Smooth muscle cell (in vitro differentiated cells): Measurements from ENCODE around the gene MAJIN. TPM values are rescaled to one million over a fixed set of nuclear protein-coding genes. Genes with fewer than 3 reads are reported as not detected.
"Not testable (repeated sequence)": the region's sequence is repeated elsewhere in the genome, so short reads cannot be mapped to it uniquely, and the experiment has no call there.

Source experiments
- DNase-seq: peaks from one replicate; lab custom pipeline; 2025; ENCODE audit not compliant: unreplicated experiment; lab: John Stamatoyannopoulos, UW
- H2AFZ ChIP-seq: fragments of 200-600 bp; sonication (generic); 2 replicates; pipeline ENCODE4 v1.6.0; 2016; ENCODE audit warnings: antibody characterized with exemption, low read depth, mild to moderate bottlenecking
- H3F3A ChIP-seq: fragments of 200-600 bp; sonication (generic); 2 replicates; pipeline ENCODE4 v1.6.0; 2017; ENCODE audit warnings: antibody characterized with exemption, low read depth
- H3K27ac ChIP-seq: fragments of 200-600 bp; sonication (generic); 2 replicates; pipeline ENCODE4 v1.5.1; 2016; ENCODE audit warnings: low read depth, mild to moderate bottlenecking
- H3K27me3 ChIP-seq: fragments of 200-600 bp; sonication (generic); 2 replicates; pipeline ENCODE4 v1.6.1; 2016; ENCODE audit warnings: low read depth, mild to moderate bottlenecking
- H3K36me3 ChIP-seq: fragments of 200-600 bp; sonication (generic); 2 replicates; pipeline ENCODE4 v1.5.1; 2016; ENCODE audit warnings: low read depth
- H3K4me1 ChIP-seq: fragments of 200-600 bp; sonication (generic); 2 replicates; pipeline ENCODE4 v1.5.1; 2016; ENCODE audit warnings: low read depth
- H3K4me2 ChIP-seq: fragments of 200-600 bp; sonication (generic); 2 replicates; pipeline ENCODE4 v1.6.0; 2016; ENCODE audit warnings: mild to moderate bottlenecking
- H3K4me3 ChIP-seq: fragments of 200-600 bp; sonication (generic); 2 replicates; pipeline ENCODE4 v1.5.1; 2016; ENCODE audit warnings: mild to moderate bottlenecking
- H3K79me2 ChIP-seq: fragments of 200-600 bp; sonication (generic); 2 replicates; pipeline ENCODE4 v1.6.0; 2016; ENCODE audit warnings: low read depth, mild to moderate bottlenecking
- H3K9ac ChIP-seq: fragments of 200-600 bp; sonication (generic); 2 replicates; pipeline ENCODE4 v1.6.0; 2016; ENCODE audit warnings: low read depth
- H3K9me3 ChIP-seq: fragments of 200-600 bp; sonication (generic); replicated peaks from 2 replicates; pipeline ENCODE4 v1.5.1; 2016; ENCODE audit warnings: low read depth
- H4K20me1 ChIP-seq: fragments of 200-600 bp; sonication (generic); 2 replicates; pipeline ENCODE4 v1.6.0; 2016; ENCODE audit warnings: low read depth
- CTCF ChIP-seq: fragments of 200-600 bp; sonication (generic); IDR thresholded peaks from 2 replicates; pipeline ENCODE4 v1.5.1; 2017; ENCODE audit warnings: borderline replicate concordance, mild to moderate bottlenecking, antibody characterized with exemption; ENCODE audit not compliant: insufficient read depth, poor library complexity, severe bottlenecking
- WGBS: methylation state at CpG from one replicate; pipeline ENCODE4 v1.1.7; 2016; ENCODE audit warnings: low lambda C conversion rate; 5-methylcytosine and 5-hydroxymethylcytosine counted together
- polyA plus RNA-seq: library from polyadenylated mRNA; unstranded; fragments of >200 nt; fragmentation: Nextera tagmentation; extraction: Ambion mirVana; gene quantifications from 2 replicates; pipeline ENCODE4 v1.2.1, GENCODE V29; 2016
- total RNA-seq: library from RNA; depleted of rRNA; stranded (reverse); fragments of >200 nt; gene quantifications from 2 replicates; pipeline ENCODE4 v1.2.3, GENCODE V29; 2014

The MAJIN gene
- total and polyA plus RNA-seq, 2 experiments from 2014 or later: not detected

- H3K4me3 ChIP-seq: no peak overlapping the region
- no peaks in the 10 kb centered on the region for H3K27me3 ChIP-seq
- DNase-seq: no peak
- H3K4me1 ChIP-seq: peaks cover 2% of the 10 kb centered on the region
- 87% methylated on average over 7 of the region's 7 CpGs for WGBS
- H3K4me2 ChIP-seq: no peak overlapping the region
- H3K36me3 ChIP-seq: no peaks in the 10 kb centered on the region
- no peaks in the 10 kb centered on the region for H3F3A ChIP-seq
- H4K20me1 ChIP-seq: no peaks in the 10 kb centered on the region
- no peak for TF ChIP-seq CTCF
- H3K9me3 ChIP-seq: no peaks in the 10 kb centered on the region
- H3K9ac ChIP-seq: peak overlapping the region; percentile 46
- no peak overlapping the region for H3K27ac ChIP-seq
- no peak overlapping the region for H2AFZ ChIP-seq
- no peaks in the 10 kb centered on the region for H3K79me2 ChIP-seq
Measured at GRCh38 chr11:65008016-65008415, 36.1 kb upstream of the MAJIN start.

GRCh38 chr11:65003968-65004367 lies 32.1 kb upstream of the MAJIN start:
- H3K27ac ChIP-seq, H2AFZ ChIP-seq, H3K36me3 ChIP-seq, H3K4me3 ChIP-seq, H3K9ac ChIP-seq, H3F3A ChIP-seq, DNase-seq, H3K27me3 ChIP-seq, H4K20me1 ChIP-seq, H3K79me2 ChIP-seq, H3K9me3 ChIP-seq, H3K4me2 ChIP-seq, H3K4me1 ChIP-seq: not testable (repeated sequence)
- 53% methylated on average over 3 of the region's 3 CpGs for WGBS

- 79% methylated on average over 7 of the region's 7 CpGs for WGBS
- Histone ChIP-seq H3K4me1 (no peaks in the 10 kb centered on the region), H3K27ac (no peak overlapping the region), H3K4me2 (no peak overlapping the region), H3K27me3 (no peaks in the 10 kb centered on the region), H3F3A (no peaks in the 10 kb centered on the region), H3K4me3 (no peak overlapping the region), H2AFZ (no peak overlapping the region), H3K36me3 (no peaks in the 10 kb centered on the region), H3K79me2 (no peaks in the 10 kb centered on the region), H3K9me3 (no peaks in the 10 kb centered on the region), H3K9ac (no peak overlapping the region), H4K20me1 (no peaks in the 10 kb centered on the region)
- no peak for DNase-seq
- TF ChIP-seq CTCF: no peak
Measured at GRCh38 chr11:65003282-65003681, 31.4 kb upstream of the MAJIN start.

GRCh38 chr11:65002706-65003105 lies 30.8 kb upstream of the MAJIN start:
- no peaks in the 10 kb centered on the region for H3F3A ChIP-seq
- no peak overlapping the region for H3K9ac ChIP-seq
- no peak for DNase-seq
- no peaks in the 10 kb centered on the region for H3K79me2 ChIP-seq
- WGBS: 91% methylated on average over 5 of the region's 5 CpGs
- H4K20me1 ChIP-seq: no peaks in the 10 kb centered on the region
- H3K4me1 ChIP-seq: no peaks in the 10 kb centered on the region
- TF ChIP-seq CTCF: no peak
- H3K4me3 ChIP-seq: no peak overlapping the region
- no peak overlapping the region for H3K4me2 ChIP-seq
- no peak overlapping the region for H2AFZ ChIP-seq
- no peaks in the 10 kb centered on the region for H3K9me3 ChIP-seq
- H3K36me3 ChIP-seq: no peaks in the 10 kb centered on the region
- H3K27ac ChIP-seq: no peak overlapping the region
- H3K27me3 ChIP-seq: no peaks in the 10 kb centered on the region
